Prostate gland (tissue), 2 donors: ENCODE data around the gene SLC25A19.

Experiments used
- POLR2A ChIP-seq: fragments of 450-650 bp; IDR thresholded peaks from one replicate; pipeline ENCODE4 v1.6.1; 2016; ENCODE audit warnings: antibody characterized with exemption, mild to moderate bottlenecking
- POLR2AphosphoS5 ChIP-seq: sonication (generic); formaldehyde crosslinking; IDR thresholded peaks from one replicate; pipeline ENCODE4 v1.6.1; 2017; ENCODE audit warnings: antibody characterized with exemption
- TF ChIP-seq, protein P1 (sequence below), 4 experiments: fragments of 200-600 bp in 2 of 4; fragments of 450-650 bp in 2 of 4; sonication (generic) in 2 of 4; IDR thresholded peaks; 1 replicate in 3 of 4; 2 replicates in 1 of 4; pipeline ENCODE4 v1.5.1; 2016 to 2019; ENCODE audit warnings: antibody characterized with exemption in 4 of 4, mild to moderate bottlenecking in 2 of 4, moderate library complexity in 2 of 4

DNA sequence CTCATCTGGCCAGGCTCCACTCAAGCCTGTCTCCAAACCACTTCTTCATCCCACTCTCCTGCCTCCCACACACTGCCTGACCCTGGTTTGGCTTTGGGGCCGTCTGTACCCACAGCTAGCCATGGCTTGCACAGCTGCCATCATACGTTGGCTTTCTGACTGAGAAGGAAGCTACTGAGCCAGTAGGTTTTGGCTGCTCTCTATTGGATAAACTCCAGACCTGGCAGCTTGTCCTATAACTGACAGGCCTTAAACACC, 22.2 kb downstream of the SLC25A19 start:
- TF ChIP-seq, protein P1, sequence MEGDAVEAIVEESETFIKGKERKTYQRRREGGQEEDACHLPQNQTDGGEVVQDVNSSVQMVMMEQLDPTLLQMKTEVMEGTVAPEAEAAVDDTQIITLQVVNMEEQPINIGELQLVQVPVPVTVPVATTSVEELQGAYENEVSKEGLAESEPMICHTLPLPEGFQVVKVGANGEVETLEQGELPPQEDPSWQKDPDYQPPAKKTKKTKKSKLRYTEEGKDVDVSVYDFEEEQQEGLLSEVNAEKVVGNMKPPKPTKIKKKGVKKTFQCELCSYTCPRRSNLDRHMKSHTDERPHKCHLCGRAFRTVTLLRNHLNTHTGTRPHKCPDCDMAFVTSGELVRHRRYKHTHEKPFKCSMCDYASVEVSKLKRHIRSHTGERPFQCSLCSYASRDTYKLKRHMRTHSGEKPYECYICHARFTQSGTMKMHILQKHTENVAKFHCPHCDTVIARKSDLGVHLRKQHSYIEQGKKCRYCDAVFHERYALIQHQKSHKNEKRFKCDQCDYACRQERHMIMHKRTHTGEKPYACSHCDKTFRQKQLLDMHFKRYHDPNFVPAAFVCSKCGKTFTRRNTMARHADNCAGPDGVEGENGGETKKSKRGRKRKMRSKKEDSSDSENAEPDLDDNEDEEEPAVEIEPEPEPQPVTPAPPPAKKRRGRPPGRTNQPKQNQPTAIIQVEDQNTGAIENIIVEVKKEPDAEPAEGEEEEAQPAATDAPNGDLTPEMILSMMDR (IDR thresholded peaks at IDR 0.05), result no peak
- TF ChIP-seq POLR2A (no peak), POLR2AphosphoS5 (no peak)
